SH-SY5Y (cell line): ENCODE results near the gene RPLP1.

ENCODE experiments used
- GATA2 ChIP-seq: IDR thresholded peaks from 2 replicates; pipeline ENCODE4 v1.6.1; 2011; ENCODE audit warnings: mild to moderate bottlenecking, low read depth, low read length
- GATA3 ChIP-seq: IDR thresholded peaks from 2 replicates; pipeline ENCODE4 v1.6.1; 2011; ENCODE audit warnings: low read depth, mild to moderate bottlenecking, low read length, moderate library complexity

Gene RPLP1

GRCh38 chr15:69490356-69491037 lies 37.9 kb downstream of the RPLP1 start:
- TF ChIP-seq GATA3 (no peak), GATA2 (no peak)

DNA sequence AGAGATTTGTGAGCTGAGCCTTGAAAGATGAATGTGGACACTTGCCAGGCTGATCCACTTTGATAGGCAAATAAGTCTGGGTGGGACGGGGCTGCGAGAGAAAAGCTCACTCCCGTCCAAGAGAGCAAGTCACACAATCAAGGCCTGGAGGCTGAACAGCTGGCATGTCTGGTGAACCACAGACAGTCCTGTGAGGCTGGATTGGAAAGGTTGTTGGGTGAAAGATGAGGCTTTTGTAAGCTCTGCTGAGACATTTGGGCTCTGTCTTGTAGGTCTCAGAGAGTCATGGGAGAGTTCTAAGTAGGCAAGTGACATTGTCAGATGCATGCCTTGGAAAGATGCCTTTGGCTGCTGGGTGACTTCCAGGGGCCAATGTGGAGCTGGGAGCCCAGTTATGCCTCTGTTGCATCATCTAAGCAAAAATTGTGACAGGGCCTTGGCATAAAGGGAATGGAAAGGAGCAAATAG lies 38.5 kb downstream of the RPLP1 start:
- no peak for TF ChIP-seq GATA2
- TF ChIP-seq GATA3: no peak

- TF ChIP-seq GATA3: no peak
- TF ChIP-seq GATA2: no peak
Measured at GRCh38 chr15:69493406-69493805, 40.8 kb downstream of the RPLP1 start.

- TF ChIP-seq GATA3 (no peak), GATA2 (no peak)
Measured at GRCh38 chr15:69496001-69496400, 43.4 kb downstream of the RPLP1 start.

GRCh38 chr15:69497076-69497475 lies 44.5 kb downstream of the RPLP1 start:
- no peak for TF ChIP-seq GATA2
- TF ChIP-seq GATA3: no peak

GRCh38 chr15:69497667-69498066 lies 45.0 kb downstream of the RPLP1 start:
- TF ChIP-seq GATA3 (no peak), GATA2 (no peak)

DNA sequence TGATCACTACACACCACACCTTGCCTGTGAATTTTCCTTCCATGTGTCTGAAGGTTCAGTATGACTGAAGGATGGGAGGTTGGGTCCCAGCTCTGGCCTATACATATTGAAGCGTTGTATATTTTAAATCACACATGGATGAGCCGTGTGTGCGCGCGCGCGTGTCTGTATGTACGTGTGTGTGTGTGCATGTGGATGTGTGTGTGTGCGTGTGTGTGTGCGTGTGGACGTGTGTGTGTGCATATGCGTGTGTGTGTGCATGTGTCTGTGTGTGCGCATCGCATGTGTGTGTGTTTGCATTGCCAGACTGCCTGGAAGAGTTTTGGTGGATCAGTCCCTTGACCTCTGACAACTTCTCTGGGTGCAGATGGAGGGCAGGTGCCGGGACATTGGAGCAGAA lies 45.7 kb downstream of the RPLP1 start:
- no peak for TF ChIP-seq GATA2
- TF ChIP-seq GATA3: no peak

GRCh38 chr15:69498987-69499386 lies 46.4 kb downstream of the RPLP1 start:
- TF ChIP-seq GATA2 (no peak), GATA3 (no peak)

GRCh38 chr15:69499521-69500211 lies 47.0 kb downstream of the RPLP1 start:
- TF ChIP-seq GATA3: no peak
- no peak for TF ChIP-seq GATA2

GRCh38 chr15:69500339-69500738 lies 47.7 kb downstream of the RPLP1 start:
- no peak for TF ChIP-seq GATA2

- TF ChIP-seq GATA3 (no peak), GATA2 (no peak)
Measured at GRCh38 chr15:69501456-69501855, 48.8 kb downstream of the RPLP1 start.

DNA sequence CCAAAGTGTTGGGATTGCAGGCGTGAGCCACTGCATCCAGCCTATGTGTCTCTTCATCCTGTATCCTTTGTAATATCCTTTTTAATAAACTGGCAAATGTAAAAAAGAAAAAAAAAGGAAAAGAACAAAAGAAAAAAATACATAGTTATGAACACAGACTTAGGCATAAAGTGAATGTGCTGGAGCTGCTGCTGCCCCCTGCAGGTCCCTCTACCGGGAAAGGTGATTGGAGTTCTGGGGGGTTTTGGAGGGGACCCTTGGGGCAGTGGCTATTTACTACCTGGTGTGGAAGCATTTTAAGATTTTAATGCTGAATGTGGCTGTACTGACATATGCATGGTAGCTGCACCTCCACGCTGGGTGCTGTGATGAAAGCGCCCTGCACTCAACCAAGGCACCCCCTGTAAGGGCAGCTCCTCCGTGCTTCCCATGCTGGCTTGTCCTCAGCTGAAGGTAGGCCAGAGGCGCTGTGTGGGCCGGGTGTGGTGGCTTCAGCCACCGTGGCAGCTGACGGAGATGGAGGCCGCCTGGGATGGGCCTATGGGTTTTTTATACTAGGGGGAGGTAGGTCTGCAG lies 49.9 kb downstream of the RPLP1 start:
- TF ChIP-seq GATA2 (no peak), GATA3 (no peak)

- TF ChIP-seq GATA3 (no peak), GATA2 (no peak)
Measured at GRCh38 chr15:69504352-69505040, 51.9 kb downstream of the RPLP1 start.
